GM19193 (cell line): ENCODE data around the gene SOD3.

Experiments used
- POLR2A ChIP-seq: IDR thresholded peaks from 4 replicates; pipeline ENCODE4 v1.6.1; 2011; ENCODE audit not compliant: insufficient read depth, insufficient read length; ENCODE audit errors: extremely low read depth

SOD3 gene

GRCh38 chr4:24793219-24794005, 2.0 kb upstream of the SOD3 start:
- no peak for TF ChIP-seq POLR2A

- no peak for TF ChIP-seq POLR2A
Observed at GRCh38 chr4:24794051-24794450, 1.3 kb upstream of the SOD3 start.

- TF ChIP-seq POLR2A, result no peak
Observed at GRCh38 chr4:24794480-24794879, 893 bp upstream of the SOD3 start.

GRCh38 chr4:24795666-24796381, 451 bp downstream of the SOD3 start:
- no peak for TF ChIP-seq POLR2A

- TF ChIP-seq POLR2A, result no peak
Observed at GRCh38 chr4:24796620-24797019, 1.2 kb downstream of the SOD3 start.

GRCh38 chr4:24798036-24798610, 2.8 kb downstream of the SOD3 start:
- TF ChIP-seq POLR2A, result no peak

GRCh38 chr4:24799196-24799543, 3.8 kb downstream of the SOD3 start:
- no peak for TF ChIP-seq POLR2A

GRCh38 chr4:24799544-24800324, 4.4 kb downstream of the SOD3 start:
- no peak for TF ChIP-seq POLR2A

GRCh38 chr4:24800325-24800895, 5.0 kb downstream of the SOD3 start:
- no peak for TF ChIP-seq POLR2A

- TF ChIP-seq POLR2A, result no peak
Observed at GRCh38 chr4:24801136-24801855, 5.9 kb downstream of the SOD3 start.

GRCh38 chr4:24802648-24803047, 7.3 kb downstream of the SOD3 start:
- no peak for TF ChIP-seq POLR2A

GRCh38 chr4:24805067-24805466, 9.7 kb downstream of the SOD3 start:
- TF ChIP-seq POLR2A, result no peak

- no peak for TF ChIP-seq POLR2A
Observed at GRCh38 chr4:24805566-24805965, 10.2 kb downstream of the SOD3 start.

- TF ChIP-seq POLR2A, result no peak
Observed at GRCh38 chr4:24806206-24806990, 11.0 kb downstream of the SOD3 start.

GRCh38 chr4:24807611-24808010, 12.2 kb downstream of the SOD3 start:
- no peak for TF ChIP-seq POLR2A
